T-cell (primary cell): ENCODE measurements around the gene ZCWPW1. TPM values are rescaled to one million over a fixed set of nuclear protein-coding genes. Genes with fewer than 3 reads are reported as not detected.

ENCODE experiments used
- ATAC-seq, 4 experiments: fragments of 200-7000 bp in 3 of 4; fragments of 150-1000 bp in 1 of 4; cut with Tn5 transposase; replicated peaks in 1 of 4; 1 replicate in 3 of 4; 2 replicates in 1 of 4; pipeline ENCODE4 v1.10.0; 2021; ENCODE audit warnings: moderate library complexity in 3 of 4, mild to moderate bottlenecking in 2 of 4, moderate number of reproducible peaks in 1 of 4
- CTCF ChIA-PET, 2 donors: fragments of 300-600 bp; sonication (Branson Sonifier 250); formaldehyde crosslinking; loops; one replicate each; lab custom pipeline; 2022; ENCODE audit warnings: antibody characterized with exemption in 2 of 2; lab: Charles Lee
- POLR2A ChIA-PET, 2 donors: fragments of 300-600 bp; sonication (Branson Sonifier 250); formaldehyde crosslinking; loops; one replicate each; lab custom pipeline; 2022; ENCODE audit warnings: antibody characterized with exemption in 2 of 2; lab: Charles Lee
- DNase-seq, 35 experiments: peaks; one replicate each; pipeline versions ENCODE4 v3.0.0 to v3.0.0-alpha.2; 2013 to 2023
- H3K27ac ChIP-seq: one replicate; pipeline ENCODE4 v1.5.1; 2013; ENCODE audit warnings: low read length
- H3K27me3 ChIP-seq, 2 experiments: replicated peaks in 1 of 2; 1 replicate in 1 of 2; 2 replicates in 1 of 2; pipeline versions ENCODE4 v1.6.1 to v1.7.0; 2013; ENCODE audit warnings: low read length in 1 of 2, mixed read lengths in 1 of 2; ENCODE audit not compliant: control insufficient read depth in 2 of 2, insufficient read depth in 2 of 2; ENCODE audit errors: extremely low read depth in 1 of 2
- H3K36me3 ChIP-seq, 2 donors: 1 replicate in 1 of 2; 2 replicates in 1 of 2; pipeline versions ENCODE4 v1.6.1 to v1.7.0; 2013; ENCODE audit warnings: low read length in 1 of 2; ENCODE audit not compliant: control insufficient read depth in 2 of 2, insufficient read depth in 1 of 2; ENCODE audit errors: extremely low read depth in 1 of 2
- H3K4me1 ChIP-seq, 2 experiments: 1 replicate in 1 of 2; 2 replicates in 1 of 2; pipeline versions ENCODE4 v1.6.1 to v1.7.0; 2013; ENCODE audit warnings: low read length in 2 of 2, mixed read lengths in 1 of 2; ENCODE audit not compliant: insufficient read depth in 2 of 2, control insufficient read depth in 1 of 2; ENCODE audit errors: extremely low read depth in 1 of 2
- H3K4me3 ChIP-seq, 2 donors: 1 replicate in 1 of 2; 2 replicates in 1 of 2; pipeline versions ENCODE4 v1.5.1 to v1.7.0; 2013; ENCODE audit warnings: mild to moderate bottlenecking in 2 of 2, low read length in 1 of 2, moderate library complexity in 1 of 2; ENCODE audit not compliant: control insufficient read depth in 1 of 2; ENCODE audit errors: extremely low read depth in 1 of 2
- H3K9me3 ChIP-seq: 2 replicates; pipeline ENCODE4 v1.7.0; 2013
- H3K27ac Mint-ChIP-seq, 2 donors: one replicate each; pipeline ENCODE4 v1.8.0; 2020 to 2021; ENCODE audit warnings: mild to moderate bottlenecking in 2 of 2, mixed read lengths in 2 of 2
- H3K27me3 Mint-ChIP-seq, 2 donors: one replicate each; pipeline ENCODE4 v1.8.0; 2021 to 2022; ENCODE audit warnings: mixed read lengths in 2 of 2
- H3K36me3 Mint-ChIP-seq: one replicate; pipeline ENCODE4 v1.8.0; 2021; ENCODE audit warnings: mixed read lengths
- H3K4me1 Mint-ChIP-seq, 3 donors: one replicate each; pipeline ENCODE4 v1.8.0; 2020 to 2022; ENCODE audit warnings: mixed read lengths in 3 of 3, mild to moderate bottlenecking in 1 of 3
- H3K4me3 Mint-ChIP-seq, 3 donors: one replicate each; pipeline ENCODE4 v1.8.0; 2020 to 2022; ENCODE audit warnings: mild to moderate bottlenecking in 3 of 3, mixed read lengths in 3 of 3, moderate library complexity in 3 of 3
- H3K9me3 Mint-ChIP-seq, 3 donors: one replicate each; pipeline ENCODE4 v1.8.0; 2020 to 2022; ENCODE audit warnings: mixed read lengths in 3 of 3
- WGBS: methylation state at CpG from one replicate; pipeline ENCODE4 v1.1.5; 2013; ENCODE audit warnings: missing lambda C conversion rate; ENCODE audit not compliant: insufficient coverage; 5-methylcytosine and 5-hydroxymethylcytosine counted together
- total RNA-seq, 35 experiments: library from RNA in 6 of 35; stranded (reverse) in 6 of 35; fragments of 120-200 nt in 1 of 35; gene quantifications; one replicate each; pipeline versions ENCODE4 v1.2.1 to v1.2.4 and lab custom pipeline; 2013 to 2026

Gene ZCWPW1
- total RNA-seq, 5 donors from 2014 or later (not counting 1 experiment from before 2014, with no cell fraction given): 6.9 to 13.9 (median 12.0) TPM

GRCh38 chr7:100400656-100401055 lies 27.8 kb downstream of the ZCWPW1 start:
- ChIA-PET CTCF (no interaction called here), POLR2A (interaction anchor here in 1 of 2 donors (0.5 kb wide), 1 partner anchor 34 kb away, joined by 3 read pairs; no protein-coding TSS in a partner anchor)
- peaks cover 0 to 3% of the 10 kb centered on the region in 2 experiments for H3K27me3 ChIP-seq
- peaks cover 0 to 19% of the 10 kb centered on the region in 2 experiments for H3K4me1 ChIP-seq
- Mint-ChIP-seq H3K27ac (no peak overlapping the region), H3K36me3 (peaks cover 6% of the 10 kb centered on the region), H3K27me3 (no peaks in the 10 kb centered on the region), H3K9me3 (no peaks in the 10 kb centered on the region), H3K4me3 (no peak overlapping the region), H3K4me1 (peaks cover 12 to 27% (median 25%) of the 10 kb centered on the region in 3 donors)
- DNase-seq (no peak), ATAC-seq (no peak)
- H3K27ac ChIP-seq: no peak overlapping the region
- H3K36me3 ChIP-seq: no peaks in the 10 kb centered on the region
- H3K4me3 ChIP-seq: no peak overlapping the region
- WGBS: 90% methylated on average over 9 of the region's 11 CpGs
- no peaks in the 10 kb centered on the region for H3K9me3 ChIP-seq

GRCh38 chr7:100400041-100400440 lies 28.5 kb downstream of the ZCWPW1 start:
- Mint-ChIP-seq H3K27ac (no peak overlapping the region), H3K36me3 (peaks cover 6% of the 10 kb centered on the region), H3K27me3 (no peaks in the 10 kb centered on the region), H3K4me3 (no peak overlapping the region), H3K9me3 (no peaks in the 10 kb centered on the region), H3K4me1 (peaks cover 12 to 29% (median 25%) of the 10 kb centered on the region in 3 donors)
- Histone ChIP-seq H3K4me3 (no peak overlapping the region), H3K9me3 (no peaks in the 10 kb centered on the region), H3K27me3 (peaks cover 0 to 3% of the 10 kb centered on the region in 2 experiments), H3K27ac (no peak overlapping the region), H3K36me3 (no peaks in the 10 kb centered on the region), H3K4me1 (peaks cover 0 to 19% of the 10 kb centered on the region in 2 experiments)
- ChIA-PET POLR2A (no interaction called here), CTCF (no interaction called here)
- no peak for ATAC-seq
- WGBS: 100% methylated on average over 3 of the region's 3 CpGs
- DNase-seq: no peak

GRCh38 chr7:100398239-100398638 lies 30.3 kb downstream of the ZCWPW1 start:
- H3K9me3 ChIP-seq: no peaks in the 10 kb centered on the region
- no peak for DNase-seq
- no peak for ATAC-seq
- H3K36me3 ChIP-seq: no peaks in the 10 kb centered on the region
- Mint-ChIP-seq H3K9me3 (no peaks in the 10 kb centered on the region), H3K36me3 (no peaks in the 10 kb centered on the region), H3K4me3 (peak overlapping the region in 1 of 3 donors; percentile 11), H3K27me3 (no peaks in the 10 kb centered on the region), H3K27ac (peak overlapping the region in 1 of 2 donors; percentile 28), H3K4me1 (peaks cover 12 to 29% (median 25%) of the 10 kb centered on the region in 3 donors)
- H3K4me1 ChIP-seq: peaks cover 0 to 19% of the 10 kb centered on the region in 2 experiments
- H3K27ac ChIP-seq: no peak overlapping the region
- CTCF ChIA-PET: no interaction called here
- POLR2A ChIA-PET: interaction anchor here in 1 of 2 donors (0.6 kb wide), 1 partner anchor 17 kb away, joined by 8 read pairs; no protein-coding TSS in a partner anchor
- H3K27me3 ChIP-seq: no peaks in the 10 kb centered on the region
- H3K4me3 ChIP-seq: no peak overlapping the region
- 94% methylated on average over 2 of the region's 2 CpGs for WGBS

- POLR2A ChIA-PET: interaction anchor here in 1 of 2 donors (0.6 kb wide), 1 partner anchor 16 kb away, joined by 8 read pairs; no protein-coding TSS in a partner anchor
- Histone ChIP-seq H3K4me1 (peaks cover 0 to 19% of the 10 kb centered on the region in 2 experiments), H3K36me3 (no peaks in the 10 kb centered on the region), H3K4me3 (no peak overlapping the region), H3K27me3 (no peaks in the 10 kb centered on the region), H3K9me3 (no peaks in the 10 kb centered on the region), H3K27ac (peak overlapping the region; percentile 47)
- DNase-seq (no peak), ATAC-seq (no peak)
- H3K4me1 Mint-ChIP-seq: peaks cover 12 to 29% (median 25%) of the 10 kb centered on the region in 3 donors
- H3K27ac Mint-ChIP-seq: peak overlapping the region; percentile 86 to 93
- no peaks in the 10 kb centered on the region for H3K9me3 Mint-ChIP-seq
- 77% methylated on average over 10 of the region's 13 CpGs for WGBS
- no peaks in the 10 kb centered on the region for H3K27me3 Mint-ChIP-seq
- peak overlapping the region in 2 of 3 donors; percentile 57 to 71 for H3K4me3 Mint-ChIP-seq
- no peaks in the 10 kb centered on the region for H3K36me3 Mint-ChIP-seq
- CTCF ChIA-PET: no interaction called here
Observed at GRCh38 chr7:100397315-100398081, 31.0 kb downstream of the ZCWPW1 start.

- ATAC-seq: peak; percentile 76 to 95 (median 92)
- Histone ChIP-seq H3K4me1 (peaks cover 0 to 19% of the 10 kb centered on the region in 2 experiments), H3K27ac (peak overlapping the region; percentile 47), H3K9me3 (no peaks in the 10 kb centered on the region), H3K27me3 (no peaks in the 10 kb centered on the region), H3K36me3 (no peaks in the 10 kb centered on the region), H3K4me3 (peak overlapping the region in 1 of 2 donors; percentile 11)
- Mint-ChIP-seq H3K4me3 (peak overlapping the region; percentile 57 to 71 (median 70)), H3K9me3 (no peaks in the 10 kb centered on the region), H3K4me1 (peaks cover 12 to 29% (median 25%) of the 10 kb centered on the region in 3 donors), H3K27me3 (no peaks in the 10 kb centered on the region), H3K27ac (peak overlapping the region; percentile 86 to 93), H3K36me3 (no peaks in the 10 kb centered on the region)
- peak in 16 of 35 experiments; percentile 12 to 64 (median 24) for DNase-seq
- no CpG with 5 or more reads among the region's 9 CpGs for WGBS
- ChIA-PET CTCF (interaction anchor here in 1 of 2 donors (0.5 to 0.6 kb wide), 2 partner anchors 32 to 409 kb away, joined by 3 to 5 read pairs; no protein-coding TSS in a partner anchor), POLR2A (interaction anchor here in 1 of 2 donors (1.0 kb wide), 1 partner anchor 9 kb away, joined by 4 read pairs; no protein-coding TSS in a partner anchor)
Observed at GRCh38 chr7:100396421-100396982, 32.0 kb downstream of the ZCWPW1 start.

- DNase-seq (no peak), ATAC-seq (no peak)
- Mint-ChIP-seq H3K27ac (no peak overlapping the region), H3K9me3 (no peaks in the 10 kb centered on the region), H3K4me1 (peaks cover 12 to 29% (median 25%) of the 10 kb centered on the region in 3 donors), H3K4me3 (no peak overlapping the region), H3K27me3 (peaks cover 8 to 10% of the 10 kb centered on the region in 2 donors), H3K36me3 (no peaks in the 10 kb centered on the region)
- Histone ChIP-seq H3K27ac (no peak overlapping the region), H3K9me3 (no peaks in the 10 kb centered on the region), H3K36me3 (no peaks in the 10 kb centered on the region), H3K4me1 (peaks cover 0 to 19% of the 10 kb centered on the region in 2 experiments), H3K27me3 (peaks cover 0 to 12% of the 10 kb centered on the region in 2 experiments), H3K4me3 (no peak overlapping the region)
- no CpG with 5 or more reads among the region's 2 CpGs for WGBS
- ChIA-PET POLR2A (interaction anchor here in 1 of 2 donors (0.5 kb wide), 1 partner anchor 8 kb away, joined by 3 read pairs; no protein-coding TSS in a partner anchor), CTCF (interaction anchor here in 1 of 2 donors (0.5 kb wide), 1 partner anchor 47 kb away, joined by 8 read pairs; no protein-coding TSS in a partner anchor)
Observed at GRCh38 chr7:100394077-100394476, 34.4 kb downstream of the ZCWPW1 start.
